SH-SY5Y (cell line): ENCODE results near the gene CCDC149.

Experiments
- GATA2 ChIP-seq: IDR thresholded peaks from 2 replicates; pipeline ENCODE4 v1.6.1; 2011; ENCODE audit warnings: mild to moderate bottlenecking, low read depth, low read length
- GATA3 ChIP-seq: IDR thresholded peaks from 2 replicates; pipeline ENCODE4 v1.6.1; 2011; ENCODE audit warnings: low read depth, mild to moderate bottlenecking, low read length, moderate library complexity

CCDC149 gene

GRCh38 chr4:24849351-24849750 is 63.5 kb downstream of the CCDC149 start:
- TF ChIP-seq GATA3 = no peak
- no peak for TF ChIP-seq GATA2

- TF ChIP-seq GATA2 (no peak), GATA3 (no peak)
Observed at GRCh38 chr4:24846716-24847115, 66.1 kb downstream of the CCDC149 start.

- TF ChIP-seq GATA3 (no peak), GATA2 (no peak)
Observed at GRCh38 chr4:24845902-24846301, 66.9 kb downstream of the CCDC149 start.

GRCh38 chr4:24845132-24845531 is 67.7 kb downstream of the CCDC149 start:
- TF ChIP-seq GATA2 = no peak
- no peak for TF ChIP-seq GATA3

- TF ChIP-seq GATA2 (no peak), GATA3 (no peak)
Observed at GRCh38 chr4:24843096-24843495, 69.7 kb downstream of the CCDC149 start.

GRCh38 chr4:24842356-24842755 is 70.5 kb downstream of the CCDC149 start:
- no peak for TF ChIP-seq GATA3
- TF ChIP-seq GATA2 = no peak

- TF ChIP-seq GATA3 (no peak), GATA2 (no peak)
Observed at GRCh38 chr4:24840826-24841543, 71.9 kb downstream of the CCDC149 start.

GRCh38 chr4:24840362-24840761 is 72.5 kb downstream of the CCDC149 start:
- TF ChIP-seq GATA3 (no peak), GATA2 (no peak)

GRCh38 chr4:24837781-24838180 is 75.1 kb downstream of the CCDC149 start:
- TF ChIP-seq GATA2 (no peak), GATA3 (no peak)

GRCh38 chr4:24837336-24837735 is 75.5 kb downstream of the CCDC149 start:
- TF ChIP-seq GATA2 = no peak

GRCh38 chr4:24836661-24837242 is 76.1 kb downstream of the CCDC149 start:
- no peak for TF ChIP-seq GATA2
- no peak for TF ChIP-seq GATA3

- TF ChIP-seq GATA2 (no peak), GATA3 (no peak)
Observed at GRCh38 chr4:24835696-24836095, 77.1 kb downstream of the CCDC149 start.

- TF ChIP-seq GATA3 (no peak), GATA2 (no peak)
Observed at GRCh38 chr4:24831637-24832036, 81.2 kb downstream of the CCDC149 start.

GRCh38 chr4:24824720-24825119 is 88.1 kb downstream of the CCDC149 start:
- TF ChIP-seq GATA3 = no peak
- TF ChIP-seq GATA2 = no peak

- no peak for TF ChIP-seq GATA3
- no peak for TF ChIP-seq GATA2
Observed at GRCh38 chr4:24820541-24820940, 92.3 kb downstream of the CCDC149 start.

- no peak for TF ChIP-seq GATA2
- TF ChIP-seq GATA3 = no peak
Observed at GRCh38 chr4:24816797-24817196, 96.0 kb downstream of the CCDC149 start.
